Endothelial cell of hepatic sinusoid (primary cell): Measurements from ENCODE around the gene ARMC9.

Experiments
- in situ Hi-C: cut with HindIII; loops from 2 replicates; pipeline ENCODE4 v1.10.0; 2017; ENCODE audit warnings: low sequenced_read_pairs

The ARMC9 gene

DNA sequence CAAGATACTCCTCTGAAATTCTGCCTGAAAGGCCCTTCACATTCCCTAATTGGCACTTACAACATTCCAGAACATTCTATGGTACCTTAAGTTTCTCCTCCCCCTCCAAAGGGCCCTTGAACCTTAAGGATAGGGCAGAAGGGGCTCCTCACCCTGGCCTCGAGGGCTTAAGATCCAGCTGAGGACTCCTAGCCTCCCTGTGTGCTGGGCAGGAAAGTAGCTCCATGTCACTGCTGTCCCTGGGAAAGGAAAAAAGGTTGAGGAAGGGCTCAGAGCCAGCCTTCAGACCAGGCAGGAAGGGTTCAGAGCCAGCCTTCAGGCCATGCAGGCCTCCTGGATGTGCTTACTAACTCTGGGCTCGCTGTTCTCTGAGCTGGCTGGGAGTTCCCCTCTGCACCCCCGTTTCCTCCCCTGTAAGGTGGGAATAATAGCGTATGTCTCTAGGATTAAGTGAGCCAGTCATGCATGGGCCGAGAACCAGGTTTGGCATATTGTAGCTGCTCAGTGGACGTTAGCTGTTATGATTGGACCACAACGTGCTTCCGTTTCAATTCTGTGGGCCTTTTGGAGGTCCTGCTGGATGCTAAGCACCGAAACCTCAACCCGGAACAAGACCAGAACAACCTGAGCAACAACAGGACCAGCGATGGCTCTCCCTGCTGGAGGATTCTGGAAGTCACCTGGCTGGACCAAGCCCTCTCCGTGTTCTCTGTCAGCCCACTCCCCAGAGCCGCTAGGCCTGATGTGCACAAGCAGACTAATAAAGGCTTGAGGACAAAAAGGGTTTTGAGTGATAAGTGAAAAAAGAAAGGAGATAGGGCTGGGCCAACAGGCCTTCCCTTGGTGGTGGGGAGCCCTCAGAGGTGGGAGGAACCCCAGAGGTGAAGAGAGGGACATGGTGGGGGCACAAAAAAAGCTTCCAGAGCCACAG is 196.0 kb downstream of the ARMC9 start:
- in situ Hi-C loops: no loop called here

DNA sequence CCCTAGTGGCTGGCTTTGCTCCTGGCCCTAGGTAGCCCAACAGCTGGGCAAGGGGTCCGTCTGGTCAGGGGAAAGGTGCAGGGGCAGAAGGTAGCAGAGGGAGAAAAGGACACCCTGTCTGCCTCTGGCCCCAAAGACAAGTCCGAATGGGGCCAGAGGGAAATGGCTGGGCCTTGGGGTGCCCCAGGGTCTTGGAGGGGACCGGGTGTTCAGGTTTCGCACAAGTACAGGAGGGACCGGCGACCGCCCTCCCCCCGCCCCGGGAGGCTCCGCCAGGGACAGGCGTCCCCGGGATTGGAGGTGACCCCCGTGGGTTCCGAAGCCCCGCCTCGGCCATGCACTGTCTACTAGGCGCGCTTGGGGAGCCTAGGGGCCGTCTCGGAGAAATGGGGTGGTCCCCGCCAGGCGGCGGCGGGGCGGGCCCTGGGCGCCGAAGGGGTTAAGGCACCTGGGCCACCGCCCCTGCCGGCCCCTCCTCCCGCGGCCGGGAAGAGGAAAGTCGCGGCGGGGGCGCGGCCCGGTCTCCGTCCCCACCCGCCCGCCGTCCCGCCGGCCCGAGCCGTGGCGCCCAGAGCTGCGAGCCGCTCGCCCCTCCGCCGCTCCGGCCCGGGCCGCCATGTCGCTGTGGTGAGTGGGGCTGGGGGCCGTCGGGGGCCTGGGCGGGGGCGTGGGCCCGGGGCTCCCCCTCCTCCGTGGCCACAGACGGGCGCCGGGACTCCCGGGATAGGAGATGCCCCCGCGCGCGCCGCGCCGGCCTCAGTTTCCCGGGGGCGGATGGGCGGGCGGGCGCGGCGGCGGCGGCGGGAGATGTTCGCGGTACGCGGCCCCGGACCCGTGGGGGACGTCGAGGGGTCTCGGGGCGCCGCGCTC is 197.0 kb downstream of the ARMC9 start, which contains the start of gene B3GNT7:
Gene B3GNT7, plus strand, starts transcription at position 523 of the 870 bp plus-strand sequence. Its CDS starts 94 bp downstream, at position 617.
- in situ Hi-C loops: no loop called here

GRCh38 chr2:231396058-231396821 is 197.8 kb downstream of the ARMC9 start:
- in situ Hi-C loops: no loop called here

GRCh38 chr2:231397011-231397927 is 198.8 kb downstream of the ARMC9 start:
- in situ Hi-C loops: no loop called here

GRCh38 chr2:231397928-231398294 is 199.5 kb downstream of the ARMC9 start:
- in situ Hi-C loops: no loop called here

DNA sequence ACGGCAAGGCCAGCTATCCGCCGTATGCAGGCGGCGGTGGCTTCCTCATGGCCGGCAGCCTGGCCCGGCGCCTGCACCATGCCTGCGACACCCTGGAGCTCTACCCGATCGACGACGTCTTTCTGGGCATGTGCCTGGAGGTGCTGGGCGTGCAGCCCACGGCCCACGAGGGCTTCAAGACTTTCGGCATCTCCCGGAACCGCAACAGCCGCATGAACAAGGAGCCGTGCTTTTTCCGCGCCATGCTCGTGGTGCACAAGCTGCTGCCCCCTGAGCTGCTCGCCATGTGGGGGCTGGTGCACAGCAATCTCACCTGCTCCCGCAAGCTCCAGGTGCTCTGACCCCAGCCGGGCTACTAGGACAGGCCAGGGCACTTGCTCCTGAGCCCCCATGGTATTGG is 200.2 kb downstream of the ARMC9 start:
- in situ Hi-C loops: no loop called here

GRCh38 chr2:231399046-231399852 is 200.8 kb downstream of the ARMC9 start:
- in situ Hi-C loops: no loop called here

GRCh38 chr2:231399853-231400680 is 201.6 kb downstream of the ARMC9 start:
- in situ Hi-C loops: loop anchor here (25.0 kb wide), 1 partner anchor 163 kb away; no protein-coding TSS in a partner anchor

- in situ Hi-C loops: loop anchor here (25.0 kb wide), 1 partner anchor 163 kb away; no protein-coding TSS in a partner anchor
These were observed 202.2 kb downstream of the ARMC9 start for GRCh38 chr2:231400681-231401080.

GRCh38 chr2:231401101-231401500 is 202.7 kb downstream of the ARMC9 start:
- in situ Hi-C loops: loop anchor here (25.0 kb wide), 1 partner anchor 164 kb away; no protein-coding TSS in a partner anchor

DNA sequence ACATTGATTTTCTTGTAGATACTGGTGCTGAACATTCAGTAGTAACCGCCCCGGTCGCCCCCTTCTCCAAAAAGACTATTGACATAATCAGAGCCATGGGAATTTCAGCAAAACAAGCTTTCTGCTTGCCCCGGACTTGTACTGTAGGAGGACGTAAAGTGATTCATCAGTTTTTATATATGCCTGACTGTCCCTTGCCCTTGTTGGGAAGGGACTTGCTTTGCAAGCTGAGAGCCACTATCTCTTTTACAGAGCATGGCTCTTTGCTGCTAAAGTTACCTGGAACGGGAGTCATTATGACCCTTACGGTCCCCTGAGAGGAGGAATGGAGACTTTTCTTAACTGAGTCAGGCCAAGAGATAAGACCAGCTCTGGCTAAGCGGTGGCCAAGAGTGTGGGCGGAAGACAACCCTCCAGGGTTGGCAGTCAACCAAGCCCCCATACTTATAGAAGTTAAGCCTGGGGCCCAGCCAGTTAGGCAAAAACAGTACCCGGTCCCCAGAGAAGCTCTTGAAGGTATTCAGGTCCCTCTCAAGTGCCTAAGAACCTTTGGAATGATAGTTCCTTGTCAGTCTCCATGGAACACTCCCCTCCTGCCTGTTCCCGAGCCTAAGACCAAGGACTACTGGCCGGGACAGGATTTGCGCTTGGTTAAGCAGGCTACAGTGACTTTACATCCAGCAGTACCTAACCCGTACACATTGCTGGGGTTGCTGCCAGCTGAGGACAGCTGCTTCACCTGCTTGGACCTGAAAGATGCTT is 205.2 kb downstream of the ARMC9 start:
- in situ Hi-C loops: loop anchor here (25.0 kb wide), 1 partner anchor 166 kb away; no protein-coding TSS in a partner anchor

GRCh38 chr2:231404183-231404578 is 205.8 kb downstream of the ARMC9 start:
- in situ Hi-C loops: loop anchor here (25.0 kb wide), 1 partner anchor 167 kb away; no protein-coding TSS in a partner anchor

- in situ Hi-C loops: loop anchor here (25.0 kb wide), 1 partner anchor 168 kb away; no protein-coding TSS in a partner anchor
These were observed 207.4 kb downstream of the ARMC9 start for GRCh38 chr2:231405601-231406367.

GRCh38 chr2:231407686-231408085 is 209.3 kb downstream of the ARMC9 start:
- in situ Hi-C loops: loop anchor here (25.0 kb wide), 1 partner anchor 170 kb away; no protein-coding TSS in a partner anchor

DNA sequence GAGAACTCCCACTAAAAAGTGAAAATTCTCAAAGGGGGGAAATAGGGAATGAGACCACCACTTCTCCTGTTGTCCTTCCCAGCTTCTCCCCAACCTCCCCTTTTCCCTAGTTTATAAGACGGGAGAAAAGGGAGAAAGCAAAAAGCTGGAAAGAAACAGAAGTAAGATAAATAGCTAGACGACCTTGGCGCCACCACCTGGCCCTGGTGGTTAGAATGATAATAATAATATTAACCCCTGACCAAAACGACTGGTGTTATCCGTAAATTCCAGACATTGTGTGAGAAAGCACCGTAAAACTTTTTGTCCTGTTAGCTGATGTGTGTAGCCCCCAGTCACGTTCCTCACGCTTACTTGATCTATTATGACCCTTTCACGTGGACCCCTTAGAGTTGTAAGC is 209.9 kb downstream of the ARMC9 start:
- in situ Hi-C loops: loop anchor here (25.0 kb wide), 1 partner anchor 171 kb away; no protein-coding TSS in a partner anchor

DNA sequence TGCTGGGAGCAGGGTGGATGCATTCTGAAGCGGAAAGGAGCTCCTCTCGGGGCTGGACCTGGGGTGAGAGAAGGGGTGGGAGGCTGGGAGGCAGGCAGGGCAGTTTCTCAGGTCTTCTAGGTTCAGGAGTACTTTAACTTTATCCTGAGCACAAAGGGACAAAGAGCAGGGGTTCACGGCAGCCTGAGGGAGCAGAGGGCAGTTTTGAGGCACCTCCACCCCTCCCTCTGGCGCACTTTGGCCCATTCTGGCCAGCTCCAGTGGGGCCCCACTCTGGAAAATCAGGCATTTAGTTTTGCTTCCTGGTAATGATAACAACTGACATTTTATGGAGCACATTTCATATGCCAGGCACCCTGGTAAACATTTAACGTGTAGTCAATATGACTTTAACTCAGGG is 211.3 kb downstream of the ARMC9 start:
- in situ Hi-C loops: loop anchor here (5.0 to 25.0 kb wide), 2 partner anchors 87 to 172 kb away; no protein-coding TSS in a partner anchor
